Breast epithelium (tissue), 3 donors: ENCODE results near the gene CDC14B.

ENCODE experiments used
- POLR2A ChIP-seq: fragments of 450-650 bp; IDR thresholded peaks from one replicate; pipeline ENCODE4 v1.6.1; 2016; ENCODE audit warnings: antibody characterized with exemption, mild to moderate bottlenecking, moderate library complexity
- POLR2AphosphoS5 ChIP-seq, 3 donors: sonication (generic); formaldehyde crosslinking; IDR thresholded peaks; one replicate each; pipeline ENCODE4 v1.6.1; 2017; ENCODE audit warnings: antibody characterized with exemption in 3 of 3
- TF ChIP-seq, protein P1 (sequence below), 3 donors: fragments of 450-650 bp; IDR thresholded peaks; one replicate each; pipeline ENCODE4 v1.5.1; 2016 to 2017; ENCODE audit warnings: antibody characterized with exemption in 3 of 3, mild to moderate bottlenecking in 3 of 3, moderate library complexity in 3 of 3

DNA sequence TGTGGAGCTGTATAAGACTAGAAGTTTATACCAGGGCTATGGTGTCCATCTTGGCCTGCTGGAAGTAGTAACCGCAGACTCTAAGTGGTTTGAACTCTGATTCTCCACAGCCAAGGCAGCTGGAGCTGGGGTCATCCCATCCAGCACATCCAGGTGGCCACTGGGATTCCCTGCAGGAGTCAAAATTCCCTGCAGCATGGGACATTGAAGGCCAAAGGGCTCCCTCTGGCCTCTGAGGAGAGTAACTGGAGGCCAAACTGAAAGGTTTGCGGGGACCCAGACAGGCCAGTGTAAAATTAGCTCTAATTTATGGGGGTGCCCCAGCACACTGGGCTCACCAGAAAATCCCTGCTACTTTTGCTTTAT, 47.7 kb upstream of the CDC14B start:
- TF ChIP-seq POLR2A (no peak), POLR2AphosphoS5 (IDR thresholded peaks at IDR 0.05) (no peak)
- TF ChIP-seq, protein P1, sequence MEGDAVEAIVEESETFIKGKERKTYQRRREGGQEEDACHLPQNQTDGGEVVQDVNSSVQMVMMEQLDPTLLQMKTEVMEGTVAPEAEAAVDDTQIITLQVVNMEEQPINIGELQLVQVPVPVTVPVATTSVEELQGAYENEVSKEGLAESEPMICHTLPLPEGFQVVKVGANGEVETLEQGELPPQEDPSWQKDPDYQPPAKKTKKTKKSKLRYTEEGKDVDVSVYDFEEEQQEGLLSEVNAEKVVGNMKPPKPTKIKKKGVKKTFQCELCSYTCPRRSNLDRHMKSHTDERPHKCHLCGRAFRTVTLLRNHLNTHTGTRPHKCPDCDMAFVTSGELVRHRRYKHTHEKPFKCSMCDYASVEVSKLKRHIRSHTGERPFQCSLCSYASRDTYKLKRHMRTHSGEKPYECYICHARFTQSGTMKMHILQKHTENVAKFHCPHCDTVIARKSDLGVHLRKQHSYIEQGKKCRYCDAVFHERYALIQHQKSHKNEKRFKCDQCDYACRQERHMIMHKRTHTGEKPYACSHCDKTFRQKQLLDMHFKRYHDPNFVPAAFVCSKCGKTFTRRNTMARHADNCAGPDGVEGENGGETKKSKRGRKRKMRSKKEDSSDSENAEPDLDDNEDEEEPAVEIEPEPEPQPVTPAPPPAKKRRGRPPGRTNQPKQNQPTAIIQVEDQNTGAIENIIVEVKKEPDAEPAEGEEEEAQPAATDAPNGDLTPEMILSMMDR (IDR thresholded peaks at IDR 0.05), result no peak
